ENCODE measurements around the gene FKBP15. TPM values are rescaled to one million over a fixed set of nuclear protein-coding genes. Genes with fewer than 3 reads are reported as not detected.

Gene FKBP15
- total and polyA plus RNA-seq, 2 experiments from 2014 or later: 7.9 to 14.9 TPM

DNA sequence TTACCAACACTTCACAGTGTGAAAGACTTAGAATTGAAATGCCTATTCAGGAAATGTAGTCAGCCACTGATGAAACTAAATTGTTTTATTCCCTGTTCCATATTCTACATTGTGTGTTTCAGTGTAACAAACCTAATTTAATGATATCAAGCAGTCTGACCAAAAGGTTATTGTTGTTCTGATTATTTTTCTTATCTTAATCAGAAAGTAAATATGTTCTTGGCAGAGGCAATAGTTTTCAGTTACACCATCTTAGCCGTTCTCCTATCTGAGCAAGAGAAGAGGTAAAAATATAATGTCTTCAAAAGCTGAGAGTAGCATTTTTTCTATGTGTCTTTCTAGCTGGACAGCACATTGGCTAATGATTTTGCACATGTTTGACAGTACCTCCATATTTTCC lies 37.2 kb upstream of the FKBP15 start:
- H3K36me3 Mint-ChIP-seq (ENCODE audit: low read depth): peaks cover 20% of the 10 kb centered on the region

DNA sequence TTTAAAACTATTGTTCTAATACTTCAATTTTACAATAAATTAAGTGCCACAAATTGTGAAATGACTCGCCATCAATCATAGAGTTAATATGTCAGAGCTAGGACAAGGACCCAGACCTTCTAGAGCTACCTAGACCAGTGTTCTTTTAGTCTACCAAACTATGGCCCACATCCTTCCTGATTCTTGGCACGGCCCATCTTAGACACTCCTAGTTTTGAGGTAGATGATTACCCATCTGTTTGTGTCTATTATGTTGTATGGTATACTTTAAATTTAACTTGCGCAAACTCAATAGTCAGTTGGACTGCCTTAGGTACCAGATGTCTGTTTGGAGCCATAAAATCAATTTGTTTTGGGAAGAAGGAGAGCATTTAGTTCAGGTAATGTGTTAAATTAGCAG lies 36.8 kb upstream of the FKBP15 start:
- no peak overlapping the region for H3K4me3 Mint-ChIP-seq

More for the DNA sequence above, 37.2 kb upstream of the FKBP15 start:
- Histone ChIP-seq H3F3A (replicated peaks; ENCODE audit: low read depth) (no peaks in the 10 kb centered on the region), H3K4me1 (ENCODE audit: insufficient read depth) (no peaks in the 10 kb centered on the region), H3K27me3 (ENCODE audit: insufficient read depth) (no peaks in the 10 kb centered on the region), H2AFZ (no peak overlapping the region), H3K4me2 (no peak overlapping the region), H3K27ac (ENCODE audit: low read depth) (no peak overlapping the region), H3K4me3 (no peak overlapping the region), H3K36me3 (ENCODE audit: insufficient read depth) (peaks cover 13% of the 10 kb centered on the region), H3K9me2 (ENCODE audit: insufficient read depth) (no peaks in the 10 kb centered on the region), H3K79me2 (replicated peaks; ENCODE audit: insufficient read depth) (no peaks in the 10 kb centered on the region), H4K20me1 (replicated peaks; ENCODE audit: insufficient read depth) (peaks cover 8% of the 10 kb centered on the region; the same call in 1 of the 2 replicates)
- ATAC-seq (no peak), DNase-seq (ENCODE audit: low spot score) (no peak)
- Mint-ChIP-seq H3K9me3 (no peaks in the 10 kb centered on the region), H3K27ac (no peak overlapping the region), H3K27me3 (ENCODE audit: insufficient read depth, low read depth, poor library complexity) (no peaks in the 10 kb centered on the region), H3K4me3 (no peak overlapping the region), H3K4me1 (no peaks in the 10 kb centered on the region)
- TF ChIP-seq POLR2AphosphoS5 (IDR thresholded peaks at IDR 0.05; ENCODE audit: low read depth) (no peak), STAT1 (IDR thresholded peaks at IDR 0.05; ENCODE audit: unreplicated experiment) (no peak), NANOG (IDR thresholded peaks at IDR 0.05; ENCODE audit: borderline replicate concordance) (no peak)
- TF ChIP-seq, protein P1, sequence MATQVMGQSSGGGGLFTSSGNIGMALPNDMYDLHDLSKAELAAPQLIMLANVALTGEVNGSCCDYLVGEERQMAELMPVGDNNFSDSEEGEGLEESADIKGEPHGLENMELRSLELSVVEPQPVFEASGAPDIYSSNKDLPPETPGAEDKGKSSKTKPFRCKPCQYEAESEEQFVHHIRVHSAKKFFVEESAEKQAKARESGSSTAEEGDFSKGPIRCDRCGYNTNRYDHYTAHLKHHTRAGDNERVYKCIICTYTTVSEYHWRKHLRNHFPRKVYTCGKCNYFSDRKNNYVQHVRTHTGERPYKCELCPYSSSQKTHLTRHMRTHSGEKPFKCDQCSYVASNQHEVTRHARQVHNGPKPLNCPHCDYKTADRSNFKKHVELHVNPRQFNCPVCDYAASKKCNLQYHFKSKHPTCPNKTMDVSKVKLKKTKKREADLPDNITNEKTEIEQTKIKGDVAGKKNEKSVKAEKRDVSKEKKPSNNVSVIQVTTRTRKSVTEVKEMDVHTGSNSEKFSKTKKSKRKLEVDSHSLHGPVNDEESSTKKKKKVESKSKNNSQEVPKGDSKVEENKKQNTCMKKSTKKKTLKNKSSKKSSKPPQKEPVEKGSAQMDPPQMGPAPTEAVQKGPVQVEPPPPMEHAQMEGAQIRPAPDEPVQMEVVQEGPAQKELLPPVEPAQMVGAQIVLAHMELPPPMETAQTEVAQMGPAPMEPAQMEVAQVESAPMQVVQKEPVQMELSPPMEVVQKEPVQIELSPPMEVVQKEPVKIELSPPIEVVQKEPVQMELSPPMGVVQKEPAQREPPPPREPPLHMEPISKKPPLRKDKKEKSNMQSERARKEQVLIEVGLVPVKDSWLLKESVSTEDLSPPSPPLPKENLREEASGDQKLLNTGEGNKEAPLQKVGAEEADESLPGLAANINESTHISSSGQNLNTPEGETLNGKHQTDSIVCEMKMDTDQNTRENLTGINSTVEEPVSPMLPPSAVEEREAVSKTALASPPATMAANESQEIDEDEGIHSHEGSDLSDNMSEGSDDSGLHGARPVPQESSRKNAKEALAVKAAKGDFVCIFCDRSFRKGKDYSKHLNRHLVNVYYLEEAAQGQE (IDR thresholded peaks at IDR 0.05; ENCODE audit: unreplicated experiment): no peak

More for the DNA sequence above, 36.8 kb upstream of the FKBP15 start:
- no peak overlapping the region for H2AFZ ChIP-seq
- no peak overlapping the region for H3K27ac Mint-ChIP-seq
- H3K4me1 Mint-ChIP-seq: no peaks in the 10 kb centered on the region
- peaks cover 8% of the 10 kb centered on the region; the same call in 1 of the 2 replicates for H4K20me1 ChIP-seq (replicated peaks; ENCODE audit: insufficient read depth)
- peaks cover 13% of the 10 kb centered on the region for H3K36me3 ChIP-seq (ENCODE audit: insufficient read depth)
- TF ChIP-seq EZH2phosphoT487 (IDR thresholded peaks at IDR 0.05; ENCODE audit: unreplicated experiment) (no peak), NANOG (IDR thresholded peaks at IDR 0.05; ENCODE audit: borderline replicate concordance) (no peak), EZH2 (IDR thresholded peaks at IDR 0.05; ENCODE audit: low read depth, unreplicated experiment) (no peak), STAT1 (IDR thresholded peaks at IDR 0.05; ENCODE audit: unreplicated experiment) (no peak), CREB1 (CRISPR knock-in tag; IDR thresholded peaks at IDR 0.05; ENCODE audit: low read depth) (no peak)
- TF ChIP-seq, protein P2, sequence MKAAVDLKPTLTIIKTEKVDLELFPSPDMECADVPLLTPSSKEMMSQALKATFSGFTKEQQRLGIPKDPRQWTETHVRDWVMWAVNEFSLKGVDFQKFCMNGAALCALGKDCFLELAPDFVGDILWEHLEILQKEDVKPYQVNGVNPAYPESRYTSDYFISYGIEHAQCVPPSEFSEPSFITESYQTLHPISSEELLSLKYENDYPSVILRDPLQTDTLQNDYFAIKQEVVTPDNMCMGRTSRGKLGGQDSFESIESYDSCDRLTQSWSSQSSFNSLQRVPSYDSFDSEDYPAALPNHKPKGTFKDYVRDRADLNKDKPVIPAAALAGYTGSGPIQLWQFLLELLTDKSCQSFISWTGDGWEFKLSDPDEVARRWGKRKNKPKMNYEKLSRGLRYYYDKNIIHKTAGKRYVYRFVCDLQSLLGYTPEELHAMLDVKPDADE (IDR thresholded peaks at IDR 0.05): no peak
- TF ChIP-seq, protein P1 (IDR thresholded peaks at IDR 0.05; ENCODE audit: unreplicated experiment): no peak
- TF ChIP-seq, protein P3, sequence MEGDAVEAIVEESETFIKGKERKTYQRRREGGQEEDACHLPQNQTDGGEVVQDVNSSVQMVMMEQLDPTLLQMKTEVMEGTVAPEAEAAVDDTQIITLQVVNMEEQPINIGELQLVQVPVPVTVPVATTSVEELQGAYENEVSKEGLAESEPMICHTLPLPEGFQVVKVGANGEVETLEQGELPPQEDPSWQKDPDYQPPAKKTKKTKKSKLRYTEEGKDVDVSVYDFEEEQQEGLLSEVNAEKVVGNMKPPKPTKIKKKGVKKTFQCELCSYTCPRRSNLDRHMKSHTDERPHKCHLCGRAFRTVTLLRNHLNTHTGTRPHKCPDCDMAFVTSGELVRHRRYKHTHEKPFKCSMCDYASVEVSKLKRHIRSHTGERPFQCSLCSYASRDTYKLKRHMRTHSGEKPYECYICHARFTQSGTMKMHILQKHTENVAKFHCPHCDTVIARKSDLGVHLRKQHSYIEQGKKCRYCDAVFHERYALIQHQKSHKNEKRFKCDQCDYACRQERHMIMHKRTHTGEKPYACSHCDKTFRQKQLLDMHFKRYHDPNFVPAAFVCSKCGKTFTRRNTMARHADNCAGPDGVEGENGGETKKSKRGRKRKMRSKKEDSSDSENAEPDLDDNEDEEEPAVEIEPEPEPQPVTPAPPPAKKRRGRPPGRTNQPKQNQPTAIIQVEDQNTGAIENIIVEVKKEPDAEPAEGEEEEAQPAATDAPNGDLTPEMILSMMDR (conservative IDR thresholded peaks at IDR 0.05; ENCODE audit: low read depth in 2 of 2): no peak
- no peaks in the 10 kb centered on the region for H3F3A ChIP-seq (replicated peaks; ENCODE audit: low read depth)
- peaks cover 20% of the 10 kb centered on the region for H3K36me3 Mint-ChIP-seq (ENCODE audit: low read depth)
- no peaks in the 10 kb centered on the region for H3K9me2 ChIP-seq (ENCODE audit: insufficient read depth)
- no peaks in the 10 kb centered on the region for H3K27me3 Mint-ChIP-seq (ENCODE audit: insufficient read depth, low read depth, poor library complexity)
- H3K4me3 ChIP-seq: no peak overlapping the region
- H3K27ac ChIP-seq (ENCODE audit: low read depth): no peak overlapping the region
- H3K79me2 ChIP-seq (replicated peaks; ENCODE audit: insufficient read depth): no peaks in the 10 kb centered on the region
- H3K27me3 ChIP-seq (ENCODE audit: insufficient read depth): no peaks in the 10 kb centered on the region
- DNase-seq (ENCODE audit: low spot score) (no peak), ATAC-seq (no peak)
- no peaks in the 10 kb centered on the region for H3K4me1 ChIP-seq (ENCODE audit: insufficient read depth)
- no peaks in the 10 kb centered on the region for H3K9me3 Mint-ChIP-seq
- no peak overlapping the region for H3K4me2 ChIP-seq

Measured in GM23338 (cell line).